ENCODE measurements around the gene PHLDA3. TPM values are rescaled to one million over a fixed set of nuclear protein-coding genes. Genes with fewer than 3 reads are reported as not detected.

Gene PHLDA3
- polyA plus RNA-seq, 1 donor from 2014 or later: 35.1 TPM

GRCh38 chr1:201497935-201498509 is 29.0 kb upstream of the PHLDA3 start:
- no peaks in the 10 kb centered on the region for H3K36me3 ChIP-seq (ENCODE audit: insufficient read depth, low read length)
- H4K20me1 ChIP-seq (ENCODE audit: insufficient read depth): no peaks in the 10 kb centered on the region
- H3K79me2 ChIP-seq (replicated peaks; ENCODE audit: insufficient read depth, low read length): no peaks in the 10 kb centered on the region
- no peaks in the 10 kb centered on the region for H3K9me3 ChIP-seq (ENCODE audit: low read length)
- no peak overlapping the region for H3K9ac ChIP-seq (ENCODE audit: low read length)
- H2AFZ ChIP-seq (ENCODE audit: low read depth, low read length): no peak overlapping the region
- H3K4me2 ChIP-seq (ENCODE audit: low read length): no peak overlapping the region
- no peak overlapping the region for H3K4me3 ChIP-seq (ENCODE audit: low read length)
- no peaks in the 10 kb centered on the region for H3K27me3 ChIP-seq (ENCODE audit: insufficient read depth, low read depth, low read length)
- no peaks in the 10 kb centered on the region for H3K9me2 ChIP-seq (ENCODE audit: insufficient read depth, low read length)
- H3F3A ChIP-seq (ENCODE audit: insufficient read depth, low read length, poor library complexity, severe bottlenecking): no peaks in the 10 kb centered on the region
- no peak overlapping the region for H3K27ac ChIP-seq (ENCODE audit: low read length)
- no peak for TF ChIP-seq RAD21 (conservative IDR thresholded peaks at IDR 0.05)
- no peak for TF ChIP-seq REST (IDR thresholded peaks at IDR 0.05; ENCODE audit: borderline replicate concordance)
- no peak for TF ChIP-seq MXI1 (conservative IDR thresholded peaks at IDR 0.05; ENCODE audit: poor library complexity, severe bottlenecking)
- TF ChIP-seq CTCF (IDR thresholded peaks at IDR 0.05; ENCODE audit: poor library complexity, severe bottlenecking): no peak
- no peak for TF ChIP-seq POLR2AphosphoS5 (IDR thresholded peaks at IDR 0.05)
- TF ChIP-seq TAF1 (IDR thresholded peaks at IDR 0.05; ENCODE audit: low read depth): no peak
- no peak for TF ChIP-seq SMC3 (conservative IDR thresholded peaks at IDR 0.05; ENCODE audit: poor library complexity)
- no peak for TF ChIP-seq EP300 (conservative IDR thresholded peaks at IDR 0.05; ENCODE audit: poor library complexity, severe bottlenecking)
- TF ChIP-seq EZH2 (IDR thresholded peaks at IDR 0.05; ENCODE audit: borderline replicate concordance, insufficient read depth, low read length, poor library complexity, severe bottlenecking): no peak

- no peaks in the 10 kb centered on the region for H3K79me2 ChIP-seq (replicated peaks; ENCODE audit: insufficient read depth, low read length)
- H3K4me2 ChIP-seq (ENCODE audit: low read length): no peak overlapping the region
- H3K4me3 ChIP-seq (ENCODE audit: low read length): no peak overlapping the region
- H3F3A ChIP-seq (ENCODE audit: insufficient read depth, low read length, poor library complexity, severe bottlenecking): no peaks in the 10 kb centered on the region
- no peaks in the 10 kb centered on the region for H3K9me3 ChIP-seq (ENCODE audit: low read length)
- H3K9ac ChIP-seq (ENCODE audit: low read length): no peak overlapping the region
- H3K27me3 ChIP-seq (ENCODE audit: insufficient read depth, low read depth, low read length): no peaks in the 10 kb centered on the region
- H3K36me3 ChIP-seq (ENCODE audit: insufficient read depth, low read length): no peaks in the 10 kb centered on the region
- H3K9me2 ChIP-seq (ENCODE audit: insufficient read depth, low read length): no peaks in the 10 kb centered on the region
- no peak overlapping the region for H2AFZ ChIP-seq (ENCODE audit: low read depth, low read length)
- H4K20me1 ChIP-seq (ENCODE audit: insufficient read depth): no peaks in the 10 kb centered on the region
- no peak overlapping the region for H3K27ac ChIP-seq (ENCODE audit: low read length)
- TF ChIP-seq EP300 (conservative IDR thresholded peaks at IDR 0.05; ENCODE audit: poor library complexity, severe bottlenecking) (no peak), RAD21 (conservative IDR thresholded peaks at IDR 0.05) (no peak), MXI1 (conservative IDR thresholded peaks at IDR 0.05; ENCODE audit: poor library complexity, severe bottlenecking) (no peak), EZH2 (IDR thresholded peaks at IDR 0.05; ENCODE audit: borderline replicate concordance, insufficient read depth, low read length, poor library complexity, severe bottlenecking) (no peak), TAF1 (IDR thresholded peaks at IDR 0.05; ENCODE audit: low read depth) (no peak), SMC3 (conservative IDR thresholded peaks at IDR 0.05; ENCODE audit: poor library complexity) (no peak)
Observed at GRCh38 chr1:201496296-201496690, 27.3 kb upstream of the PHLDA3 start.
